ENCODE data around the gene PPP6R2. TPM values are rescaled to one million over a fixed set of nuclear protein-coding genes. Genes with fewer than 3 reads are reported as not detected.
"Not testable (repeated sequence)": the region's sequence is repeated elsewhere in the genome, so short reads cannot be mapped to it uniquely, and the experiment has no call there.

The PPP6R2 gene
- total and polyA plus RNA-seq, 2 donors (not counting 1 experiment from before 2014, with no cell fraction given) = 19.7 to 44.4 TPM

GRCh38 chr22:50408311-50408710 is 65.2 kb downstream of the PPP6R2 start:
- Histone ChIP-seq H3K9me3 (ENCODE audit: control insufficient read depth, insufficient read depth, low read depth, low read length) (no peaks in the 10 kb centered on the region), H2AFZ (ENCODE audit: low read length) (no peak overlapping the region), H3K9ac (ENCODE audit: insufficient read depth, low read length) (no peak overlapping the region), H3K27me3 (ENCODE audit: control insufficient read depth, insufficient read depth, low read length) (no peaks in the 10 kb centered on the region), H3K79me2 (ENCODE audit: control insufficient read depth, insufficient read depth, low read length) (peaks cover 2% of the 10 kb centered on the region), H4K20me1 (ENCODE audit: control insufficient read depth, extremely low read depth, insufficient read depth, low read length) (no peaks in the 10 kb centered on the region), H3K4me3 (replicated peaks in 1 of 4; ENCODE audit: control extremely low read depth in 1 of 4, insufficient read depth in 1 of 4, low read depth in 3 of 4, low read length in 4 of 4) (no peak overlapping the region), H3K27ac (ENCODE audit: insufficient read depth, low read length) (no peak overlapping the region), H3K36me3 (ENCODE audit: control insufficient read depth, insufficient read depth, low read length) (peaks cover 2% of the 10 kb centered on the region), H3K4me2 (ENCODE audit: extremely low read depth, insufficient read depth, low read length) (no peak overlapping the region), H3K4me1 (ENCODE audit: control insufficient read depth, extremely low read depth, insufficient read depth, low read length) (no peaks in the 10 kb centered on the region)
- TF ChIP-seq EZH2 (IDR thresholded peaks at IDR 0.05; ENCODE audit: low read length, missing control alignments) (no peak), CTCF (conservative IDR thresholded peaks at IDR 0.05 in 1 of 2, IDR thresholded peaks at IDR 0.05 in 1 of 2; ENCODE audit: low read depth in 1 of 2, low read length in 2 of 2) (no peak)
- DNase-seq (ENCODE audit: low read depth in 2 of 2) = no peak

GRCh38 chr22:50408954-50409353 is 65.8 kb downstream of the PPP6R2 start:
- H3K27ac ChIP-seq (ENCODE audit: insufficient read depth, low read length); H4K20me1 ChIP-seq (ENCODE audit: control insufficient read depth, extremely low read depth, insufficient read depth, low read length); H3K4me2 ChIP-seq (ENCODE audit: extremely low read depth, insufficient read depth, low read length); H3K9me3 ChIP-seq (ENCODE audit: control insufficient read depth, insufficient read depth, low read depth, low read length); H3K4me1 ChIP-seq (ENCODE audit: control insufficient read depth, extremely low read depth, insufficient read depth, low read length); H2AFZ ChIP-seq (ENCODE audit: low read length); H3K9ac ChIP-seq (ENCODE audit: insufficient read depth, low read length); DNase-seq (ENCODE audit: low read depth in 2 of 2); H3K36me3 ChIP-seq (ENCODE audit: control insufficient read depth, insufficient read depth, low read length); H3K4me3 ChIP-seq (replicated peaks in 1 of 4; ENCODE audit: control extremely low read depth in 1 of 4, insufficient read depth in 1 of 4, low read depth in 3 of 4, low read length in 4 of 4); H3K27me3 ChIP-seq (ENCODE audit: control insufficient read depth, insufficient read depth, low read length); H3K79me2 ChIP-seq (ENCODE audit: control insufficient read depth, insufficient read depth, low read length): not testable (repeated sequence)

- Histone ChIP-seq H3K36me3 (ENCODE audit: control insufficient read depth, insufficient read depth, low read length) (peaks cover 25% of the 10 kb centered on the region), H3K4me3 (replicated peaks in 1 of 4; ENCODE audit: control extremely low read depth in 1 of 4, insufficient read depth in 1 of 4, low read depth in 3 of 4, low read length in 4 of 4) (no peak overlapping the region), H3K9me3 (ENCODE audit: control insufficient read depth, insufficient read depth, low read depth, low read length) (no peaks in the 10 kb centered on the region), H4K20me1 (ENCODE audit: control insufficient read depth, extremely low read depth, insufficient read depth, low read length) (no peaks in the 10 kb centered on the region), H3K79me2 (ENCODE audit: control insufficient read depth, insufficient read depth, low read length) (no peaks in the 10 kb centered on the region), H3K4me2 (ENCODE audit: extremely low read depth, insufficient read depth, low read length) (no peak overlapping the region), H3K27ac (ENCODE audit: insufficient read depth, low read length) (no peak overlapping the region), H3K9ac (ENCODE audit: insufficient read depth, low read length) (no peak overlapping the region), H3K27me3 (ENCODE audit: control insufficient read depth, insufficient read depth, low read length) (no peaks in the 10 kb centered on the region), H3K4me1 (ENCODE audit: control insufficient read depth, extremely low read depth, insufficient read depth, low read length) (no peaks in the 10 kb centered on the region), H2AFZ (ENCODE audit: low read length) (no peak overlapping the region)
- TF ChIP-seq EZH2 (IDR thresholded peaks at IDR 0.05; ENCODE audit: low read length, missing control alignments) = no peak
- no peak for TF ChIP-seq CTCF (conservative IDR thresholded peaks at IDR 0.05 in 1 of 2, IDR thresholded peaks at IDR 0.05 in 1 of 2; ENCODE audit: low read depth in 1 of 2, low read length in 2 of 2)
- no peak for DNase-seq (ENCODE audit: low read depth in 2 of 2)
These were observed 71.5 kb downstream of the PPP6R2 start for GRCh38 chr22:50414476-50415248.
